GM15510 (cell line): ENCODE data around the gene ZNF148.

Source experiments
- POLR2A ChIP-seq: IDR thresholded peaks from 3 replicates; pipeline ENCODE4 v1.6.1; 2011; ENCODE audit warnings: borderline replicate concordance; ENCODE audit not compliant: insufficient read length; ENCODE audit errors: extremely low read depth

Gene ZNF148

GRCh38 chr3:125206934-125207333, 168.2 kb downstream of the ZNF148 start:
- no peak for TF ChIP-seq POLR2A

- no peak for TF ChIP-seq POLR2A
Observed at GRCh38 chr3:125203731-125204130, 171.4 kb downstream of the ZNF148 start.

- no peak for TF ChIP-seq POLR2A
Observed at GRCh38 chr3:125202197-125202596, 172.9 kb downstream of the ZNF148 start.

- TF ChIP-seq POLR2A: no peak
Observed at GRCh38 chr3:125200731-125201139, 174.4 kb downstream of the ZNF148 start.

- no peak for TF ChIP-seq POLR2A
Observed at GRCh38 chr3:125194849-125195601, 180.1 kb downstream of the ZNF148 start.

- TF ChIP-seq POLR2A: no peak
Observed at GRCh38 chr3:125194061-125194848, 180.9 kb downstream of the ZNF148 start.

GRCh38 chr3:125192190-125193035, 182.7 kb downstream of the ZNF148 start:
- TF ChIP-seq POLR2A: no peak

- TF ChIP-seq POLR2A: no peak
Observed at GRCh38 chr3:125191730-125192129, 183.4 kb downstream of the ZNF148 start.

GRCh38 chr3:125191256-125191655, 183.9 kb downstream of the ZNF148 start:
- no peak for TF ChIP-seq POLR2A

GRCh38 chr3:125190786-125191185, 184.3 kb downstream of the ZNF148 start:
- no peak for TF ChIP-seq POLR2A

- no peak for TF ChIP-seq POLR2A
Observed at GRCh38 chr3:125189378-125190165, 185.6 kb downstream of the ZNF148 start.

GRCh38 chr3:125188955-125189354, 186.2 kb downstream of the ZNF148 start:
- no peak for TF ChIP-seq POLR2A

GRCh38 chr3:125187599-125187910, 187.6 kb downstream of the ZNF148 start:
- TF ChIP-seq POLR2A: no peak

GRCh38 chr3:125186800-125187598, 188.1 kb downstream of the ZNF148 start:
- no peak for TF ChIP-seq POLR2A

- no peak for TF ChIP-seq POLR2A
Observed at GRCh38 chr3:125186261-125186787, 188.8 kb downstream of the ZNF148 start.
